ENCODE measurements around the gene RUFY3.

- TF ChIP-seq, protein P1, sequence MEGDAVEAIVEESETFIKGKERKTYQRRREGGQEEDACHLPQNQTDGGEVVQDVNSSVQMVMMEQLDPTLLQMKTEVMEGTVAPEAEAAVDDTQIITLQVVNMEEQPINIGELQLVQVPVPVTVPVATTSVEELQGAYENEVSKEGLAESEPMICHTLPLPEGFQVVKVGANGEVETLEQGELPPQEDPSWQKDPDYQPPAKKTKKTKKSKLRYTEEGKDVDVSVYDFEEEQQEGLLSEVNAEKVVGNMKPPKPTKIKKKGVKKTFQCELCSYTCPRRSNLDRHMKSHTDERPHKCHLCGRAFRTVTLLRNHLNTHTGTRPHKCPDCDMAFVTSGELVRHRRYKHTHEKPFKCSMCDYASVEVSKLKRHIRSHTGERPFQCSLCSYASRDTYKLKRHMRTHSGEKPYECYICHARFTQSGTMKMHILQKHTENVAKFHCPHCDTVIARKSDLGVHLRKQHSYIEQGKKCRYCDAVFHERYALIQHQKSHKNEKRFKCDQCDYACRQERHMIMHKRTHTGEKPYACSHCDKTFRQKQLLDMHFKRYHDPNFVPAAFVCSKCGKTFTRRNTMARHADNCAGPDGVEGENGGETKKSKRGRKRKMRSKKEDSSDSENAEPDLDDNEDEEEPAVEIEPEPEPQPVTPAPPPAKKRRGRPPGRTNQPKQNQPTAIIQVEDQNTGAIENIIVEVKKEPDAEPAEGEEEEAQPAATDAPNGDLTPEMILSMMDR (conservative IDR thresholded peaks at IDR 0.05): no peak
- TF ChIP-seq ZFX (IDR thresholded peaks at IDR 0.05): no peak
Measured at GRCh38 chr4:70711599-70711998, 10.2 kb upstream of the RUFY3 start.
